Lower leg skin (tissue), 4 donors: ENCODE results near the gene CCDC33. TPM values are rescaled to one million over a fixed set of nuclear protein-coding genes. Genes with fewer than 3 reads are reported as not detected.

ENCODE experiments used
- DNase-seq, 2 donors: peaks; one replicate each; pipeline ENCODE4 v3.0.0-alpha.2; 2019; ENCODE audit warnings: low spot score in 2 of 2
- H3K4me3 ChIP-seq: fragments of 200-600 bp; sonication (generic); 2 replicates; pipeline ENCODE4 v1.5.1; 2017; ENCODE audit warnings: mild to moderate bottlenecking, low read depth; ENCODE audit not compliant: poor library complexity, severe bottlenecking
- POLR2A ChIP-seq, 2 donors: fragments of 450-650 bp; IDR thresholded peaks; one replicate each; pipeline ENCODE4 v1.6.1; 2016 to 2017; ENCODE audit warnings: antibody characterized with exemption in 2 of 2, mild to moderate bottlenecking in 1 of 2, moderate library complexity in 1 of 2
- WGBS, 2 donors: methylation state at CpG; one replicate each; pipeline ENCODE4 v1.1.5; 2018; 5-methylcytosine and 5-hydroxymethylcytosine counted together
- intact Hi-C: fragments of 100-400 bp; cut with DNase I; formaldehyde crosslinking; loops from one replicate; pipeline ENCODE4 v1.15.0; 2023; ENCODE audit warnings: low total_unique reads
- total RNA-seq, 4 donors: library from RNA; depleted of rRNA; stranded (reverse); fragments of >200 nt; gene quantifications; one replicate each; pipeline ENCODE4 v1.1.0, GENCODE V29; 2016
- TF ChIP-seq, protein P1 (sequence below), 3 donors: fragments of 450-650 bp; IDR thresholded peaks; one replicate each; pipeline ENCODE4 v1.5.1; 2016; ENCODE audit warnings: antibody characterized with exemption in 3 of 3, mild to moderate bottlenecking in 3 of 3, moderate library complexity in 2 of 3

Gene CCDC33
- total RNA-seq, 4 donors from 2014 or later, result not detected

DNA sequence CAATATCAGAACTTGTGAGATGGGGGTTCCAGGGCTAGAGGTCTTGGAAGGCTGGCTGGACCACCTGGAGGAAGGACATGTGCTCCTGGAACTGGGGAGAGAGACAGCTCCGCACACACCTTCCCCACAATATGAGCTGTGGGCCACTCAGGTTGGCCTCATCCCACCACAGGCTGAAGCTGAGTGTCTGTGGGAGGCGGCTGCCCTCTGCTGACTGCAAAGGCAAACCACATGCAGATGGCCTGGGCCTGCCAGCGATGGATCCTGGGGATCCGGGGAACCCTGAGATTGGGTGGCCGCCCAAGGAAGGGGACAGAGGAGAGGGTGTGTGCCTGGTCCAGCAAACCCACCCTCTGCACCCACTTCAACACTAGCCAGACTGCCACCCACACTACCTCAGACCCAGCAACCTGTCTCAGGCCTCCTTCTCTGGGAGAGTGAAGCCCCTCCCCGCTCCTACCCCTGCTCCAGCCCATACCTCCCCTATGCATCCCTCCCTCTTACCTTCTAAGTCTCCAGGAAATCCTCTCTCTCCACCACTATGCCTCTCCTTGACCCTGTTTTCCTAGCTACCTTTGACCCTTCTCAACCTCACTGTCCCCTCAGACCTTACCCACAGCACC, 86.5 kb downstream of the CCDC33 start:
- WGBS, 2 donors, result 24 to 26% methylated on average over 5 to 6 of the region's 6 CpGs
- TF ChIP-seq POLR2A (IDR thresholded peaks at IDR 0.05), result no peak
- TF ChIP-seq, protein P1, sequence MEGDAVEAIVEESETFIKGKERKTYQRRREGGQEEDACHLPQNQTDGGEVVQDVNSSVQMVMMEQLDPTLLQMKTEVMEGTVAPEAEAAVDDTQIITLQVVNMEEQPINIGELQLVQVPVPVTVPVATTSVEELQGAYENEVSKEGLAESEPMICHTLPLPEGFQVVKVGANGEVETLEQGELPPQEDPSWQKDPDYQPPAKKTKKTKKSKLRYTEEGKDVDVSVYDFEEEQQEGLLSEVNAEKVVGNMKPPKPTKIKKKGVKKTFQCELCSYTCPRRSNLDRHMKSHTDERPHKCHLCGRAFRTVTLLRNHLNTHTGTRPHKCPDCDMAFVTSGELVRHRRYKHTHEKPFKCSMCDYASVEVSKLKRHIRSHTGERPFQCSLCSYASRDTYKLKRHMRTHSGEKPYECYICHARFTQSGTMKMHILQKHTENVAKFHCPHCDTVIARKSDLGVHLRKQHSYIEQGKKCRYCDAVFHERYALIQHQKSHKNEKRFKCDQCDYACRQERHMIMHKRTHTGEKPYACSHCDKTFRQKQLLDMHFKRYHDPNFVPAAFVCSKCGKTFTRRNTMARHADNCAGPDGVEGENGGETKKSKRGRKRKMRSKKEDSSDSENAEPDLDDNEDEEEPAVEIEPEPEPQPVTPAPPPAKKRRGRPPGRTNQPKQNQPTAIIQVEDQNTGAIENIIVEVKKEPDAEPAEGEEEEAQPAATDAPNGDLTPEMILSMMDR (IDR thresholded peaks at IDR 0.05), result peak in 1 of 3 donors; percentile 52

DNA sequence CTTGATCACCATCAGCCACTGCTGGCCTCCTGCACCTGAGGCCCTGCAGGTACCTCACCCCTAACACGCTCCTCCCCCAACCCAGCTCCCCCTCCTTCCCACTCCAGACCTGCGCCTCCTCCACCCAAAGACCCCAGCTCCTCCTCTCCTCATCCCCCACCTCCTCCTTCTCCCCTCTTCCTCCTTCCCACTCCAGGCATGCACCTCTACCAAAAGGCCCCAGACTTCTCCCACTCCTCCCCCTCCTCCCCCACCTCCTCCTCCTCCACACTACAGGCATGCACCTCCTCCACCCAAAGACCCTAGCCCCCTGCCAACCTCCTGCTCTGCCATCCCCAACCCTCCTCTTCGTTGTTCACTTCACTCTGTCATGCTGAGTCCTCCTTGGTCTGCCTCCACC, 88.6 kb downstream of the CCDC33 start:
- 68 to 80% methylated on average over 3 of the region's 3 CpGs for WGBS, 2 donors
- TF ChIP-seq, protein P1 (IDR thresholded peaks at IDR 0.05), result no peak
- TF ChIP-seq POLR2A (IDR thresholded peaks at IDR 0.05), result no peak
- DNase-seq, result no peak
- intact Hi-C loops, result loop anchor here (10.0 kb wide), 2 partner anchors 360 to 950 kb away; no protein-coding TSS in a partner anchor
- H3K4me3 ChIP-seq, result no peak overlapping the region

More for the DNA sequence above, 86.5 kb downstream of the CCDC33 start:
- intact Hi-C loops, result loop anchor here (10.0 kb wide), 2 partner anchors 358 to 952 kb away; no protein-coding TSS in a partner anchor
- H3K4me3 ChIP-seq, result no peak overlapping the region
- peak; percentile 31 to 93 for DNase-seq

DNA sequence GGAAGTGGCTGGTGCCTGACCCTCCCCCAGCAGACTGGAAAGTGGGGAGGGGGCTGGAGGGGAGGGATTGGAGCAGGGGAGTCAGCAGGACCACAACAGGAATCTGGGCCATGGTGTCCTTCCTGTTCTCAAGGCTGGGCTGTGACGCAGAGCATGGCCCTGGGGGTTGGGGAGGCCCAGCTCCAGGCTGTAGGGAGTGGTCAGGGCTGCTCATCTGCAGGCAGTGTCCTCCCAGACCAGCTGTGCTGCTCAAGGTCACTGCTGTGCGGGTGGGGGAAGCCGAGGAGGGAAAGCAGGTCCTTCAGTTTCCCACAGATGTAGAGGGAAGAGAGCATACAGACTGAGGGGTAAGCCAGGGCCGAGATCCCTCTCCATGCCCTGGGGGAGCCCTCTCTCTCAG, 90.6 kb downstream of the CCDC33 start:
- DNase-seq, result no peak
- TF ChIP-seq, protein P1 (IDR thresholded peaks at IDR 0.05), result no peak
- TF ChIP-seq POLR2A (IDR thresholded peaks at IDR 0.05), result no peak
- intact Hi-C loops, result loop anchor here (10.0 kb wide), 2 partner anchors 362 to 948 kb away; no protein-coding TSS in a partner anchor
- H3K4me3 ChIP-seq, result no peak overlapping the region
- WGBS, 2 donors, result 50 to 63% methylated on average over 4 of the region's 4 CpGs

DNA sequence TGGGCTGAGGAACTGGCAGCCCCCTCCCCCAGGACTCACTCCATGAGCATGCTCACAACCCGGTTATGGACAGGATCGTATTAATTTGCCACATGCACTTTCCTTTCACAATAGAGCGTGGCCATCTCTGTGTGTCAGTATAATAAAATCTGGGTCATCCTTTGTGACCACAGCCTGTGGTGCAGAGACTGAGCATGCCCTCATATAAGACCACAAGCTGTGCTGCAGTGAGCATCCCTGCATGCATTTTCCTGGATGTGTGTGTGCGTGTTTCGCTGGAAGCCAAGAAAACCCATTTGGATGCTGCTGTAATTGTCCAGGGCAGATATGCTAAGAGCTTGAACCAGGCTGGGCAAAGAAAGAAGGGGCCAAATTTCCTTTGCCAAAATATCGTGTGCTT, 91.6 kb downstream of the CCDC33 start:
- TF ChIP-seq, protein P1 (IDR thresholded peaks at IDR 0.05), result no peak
- TF ChIP-seq POLR2A (IDR thresholded peaks at IDR 0.05), result no peak
- 82 to 85% methylated on average over 6 of the region's 6 CpGs for WGBS, 2 donors
- intact Hi-C loops, result loop anchor here (10.0 kb wide), 2 partner anchors 363 to 947 kb away; no protein-coding TSS in a partner anchor
- H3K4me3 ChIP-seq, result no peak overlapping the region
- DNase-seq, result no peak

DNA sequence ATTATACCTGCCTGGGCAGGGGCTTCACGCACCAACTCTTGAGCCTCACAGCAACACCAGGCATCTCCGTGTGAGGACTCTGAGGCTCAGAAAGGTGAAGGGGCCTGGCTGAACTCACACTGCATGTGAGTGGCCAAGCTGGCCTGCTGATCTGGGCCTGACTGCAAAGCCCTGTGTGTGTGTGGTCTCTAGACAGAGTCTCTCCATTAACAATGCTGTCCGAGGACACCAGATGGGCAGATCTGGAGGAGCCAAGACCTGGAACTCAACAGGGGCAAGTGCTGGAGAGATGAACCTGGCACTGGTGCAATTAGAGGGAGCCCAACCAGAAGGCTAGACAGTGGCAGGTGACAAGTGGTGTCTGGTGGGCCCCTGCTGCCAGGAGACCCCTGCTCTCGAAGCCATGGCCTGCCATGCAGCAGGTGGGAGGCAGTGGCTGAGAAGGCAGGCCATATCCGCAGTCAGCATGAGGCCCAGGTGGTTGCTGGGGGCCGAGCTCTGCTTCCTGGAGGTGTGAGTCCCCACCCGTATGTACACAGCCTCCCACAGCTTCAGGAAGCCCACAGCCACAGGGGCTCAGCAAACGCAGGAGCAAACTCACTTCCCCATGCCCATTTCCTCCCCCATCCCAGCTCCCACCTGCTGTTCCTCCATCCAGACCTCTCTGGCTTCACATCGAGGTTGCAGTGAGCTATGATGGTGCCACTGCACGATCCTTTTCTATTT, 92.4 kb downstream of the CCDC33 start:
- TF ChIP-seq, protein P1 (IDR thresholded peaks at IDR 0.05), result no peak
- TF ChIP-seq POLR2A (IDR thresholded peaks at IDR 0.05), result no peak
- no peak overlapping the region for H3K4me3 ChIP-seq
- WGBS, 2 donors, result 69 to 71% methylated on average over 9 to 10 of the region's 10 CpGs
- DNase-seq, result no peak
- intact Hi-C loops, result loop anchor here (10.0 kb wide), 2 partner anchors 364 to 946 kb away; no protein-coding TSS in a partner anchor
